ENCODE data around the gene HOXA11.

Gene HOXA11

DNA sequence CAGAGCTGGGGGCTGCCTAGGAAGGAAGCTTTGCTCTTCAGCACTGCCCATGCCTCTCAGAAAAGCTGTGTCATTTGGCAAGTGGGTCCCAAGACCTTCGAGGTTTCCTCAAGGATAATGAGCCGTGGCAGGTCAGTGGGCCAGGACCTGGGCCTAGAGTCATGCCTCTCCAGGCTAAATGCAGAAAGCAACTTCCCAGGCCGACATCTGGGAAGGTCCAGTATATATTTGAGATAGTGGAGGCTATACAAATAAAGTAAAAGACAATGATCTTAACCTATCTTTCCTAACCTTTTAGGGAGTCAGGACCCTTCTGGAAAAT lies 8.5 kb downstream of the HOXA11 start:
- TF ChIP-seq POLR2AphosphoS5 (IDR thresholded peaks at IDR 0.05; ENCODE audit: low read depth, low read length) = no peak
- TF ChIP-seq FOXP2 (optimal IDR thresholded peaks at IDR 0.05; ENCODE audit: borderline replicate concordance, extremely low read depth, extremely low read length, insufficient read depth) = no peak
- TF ChIP-seq, protein P1, sequence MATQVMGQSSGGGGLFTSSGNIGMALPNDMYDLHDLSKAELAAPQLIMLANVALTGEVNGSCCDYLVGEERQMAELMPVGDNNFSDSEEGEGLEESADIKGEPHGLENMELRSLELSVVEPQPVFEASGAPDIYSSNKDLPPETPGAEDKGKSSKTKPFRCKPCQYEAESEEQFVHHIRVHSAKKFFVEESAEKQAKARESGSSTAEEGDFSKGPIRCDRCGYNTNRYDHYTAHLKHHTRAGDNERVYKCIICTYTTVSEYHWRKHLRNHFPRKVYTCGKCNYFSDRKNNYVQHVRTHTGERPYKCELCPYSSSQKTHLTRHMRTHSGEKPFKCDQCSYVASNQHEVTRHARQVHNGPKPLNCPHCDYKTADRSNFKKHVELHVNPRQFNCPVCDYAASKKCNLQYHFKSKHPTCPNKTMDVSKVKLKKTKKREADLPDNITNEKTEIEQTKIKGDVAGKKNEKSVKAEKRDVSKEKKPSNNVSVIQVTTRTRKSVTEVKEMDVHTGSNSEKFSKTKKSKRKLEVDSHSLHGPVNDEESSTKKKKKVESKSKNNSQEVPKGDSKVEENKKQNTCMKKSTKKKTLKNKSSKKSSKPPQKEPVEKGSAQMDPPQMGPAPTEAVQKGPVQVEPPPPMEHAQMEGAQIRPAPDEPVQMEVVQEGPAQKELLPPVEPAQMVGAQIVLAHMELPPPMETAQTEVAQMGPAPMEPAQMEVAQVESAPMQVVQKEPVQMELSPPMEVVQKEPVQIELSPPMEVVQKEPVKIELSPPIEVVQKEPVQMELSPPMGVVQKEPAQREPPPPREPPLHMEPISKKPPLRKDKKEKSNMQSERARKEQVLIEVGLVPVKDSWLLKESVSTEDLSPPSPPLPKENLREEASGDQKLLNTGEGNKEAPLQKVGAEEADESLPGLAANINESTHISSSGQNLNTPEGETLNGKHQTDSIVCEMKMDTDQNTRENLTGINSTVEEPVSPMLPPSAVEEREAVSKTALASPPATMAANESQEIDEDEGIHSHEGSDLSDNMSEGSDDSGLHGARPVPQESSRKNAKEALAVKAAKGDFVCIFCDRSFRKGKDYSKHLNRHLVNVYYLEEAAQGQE (IDR thresholded peaks at IDR 0.05; ENCODE audit: insufficient read depth in 1 of 2, low read depth in 2 of 2, low read length in 2 of 2) = no peak
- no peak for TF ChIP-seq TAF1 (IDR thresholded peaks at IDR 0.05; ENCODE audit: borderline replicate concordance, insufficient read depth, low read length)
- no peak for TF ChIP-seq SIN3A (IDR thresholded peaks at IDR 0.05; ENCODE audit: borderline replicate concordance, insufficient read depth, low read length)

DNA sequence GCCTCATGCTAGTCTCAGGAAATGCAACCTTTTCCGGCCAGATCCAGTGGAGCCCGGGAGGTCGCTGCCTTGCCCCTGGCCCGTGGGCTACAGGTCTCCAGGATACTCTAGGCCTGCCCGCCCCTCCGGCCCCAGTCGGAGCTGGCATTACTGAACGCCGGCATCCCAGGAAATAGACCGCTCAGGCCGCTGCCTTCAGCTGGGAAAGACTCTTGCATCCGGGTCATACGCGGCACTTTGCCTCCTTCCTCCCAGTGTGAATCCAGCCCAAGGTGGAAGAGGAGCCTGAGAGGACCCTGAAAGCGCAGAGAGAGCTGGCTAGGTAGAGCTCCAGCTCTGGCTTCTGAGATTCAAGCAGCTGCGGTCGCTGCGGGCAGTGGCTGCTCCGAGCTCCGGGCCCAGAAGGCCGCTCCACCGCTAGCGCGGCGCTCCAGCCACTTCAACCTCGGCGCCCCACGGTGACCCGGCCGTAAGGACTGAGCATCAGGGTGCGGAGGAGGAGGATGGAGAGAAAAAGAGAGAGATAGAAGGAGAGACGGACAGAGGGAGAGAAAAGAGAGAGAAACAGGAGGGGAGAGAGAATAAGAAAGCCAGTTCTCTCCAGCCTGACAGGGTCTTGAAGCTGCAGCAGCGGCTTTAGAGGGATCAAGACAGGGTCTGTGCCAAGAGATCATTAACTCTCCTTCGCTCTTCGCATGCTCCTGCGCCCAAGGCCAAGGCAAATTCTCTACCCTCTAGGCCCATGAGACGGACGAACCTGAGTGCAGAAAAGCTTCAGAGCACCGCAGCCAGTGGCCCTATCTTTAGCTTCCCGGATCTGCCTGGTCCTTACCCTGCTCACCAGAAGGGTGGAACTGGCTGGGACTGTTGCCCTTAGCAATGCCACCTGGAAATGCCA lies 9.2 kb downstream of the HOXA11 start:
- TF ChIP-seq SIN3A (IDR thresholded peaks at IDR 0.05; ENCODE audit: borderline replicate concordance, insufficient read depth, low read length) (no peak), TAF1 (IDR thresholded peaks at IDR 0.05; ENCODE audit: borderline replicate concordance, insufficient read depth, low read length) (no peak), POLR2AphosphoS5 (IDR thresholded peaks at IDR 0.05; ENCODE audit: low read depth, low read length) (no peak), FOXP2 (optimal IDR thresholded peaks at IDR 0.05; ENCODE audit: borderline replicate concordance, extremely low read depth, extremely low read length, insufficient read depth) (no peak)
- TF ChIP-seq, protein P1 (IDR thresholded peaks at IDR 0.05; ENCODE audit: insufficient read depth in 1 of 2, low read depth in 2 of 2, low read length in 2 of 2) = no peak

DNA sequence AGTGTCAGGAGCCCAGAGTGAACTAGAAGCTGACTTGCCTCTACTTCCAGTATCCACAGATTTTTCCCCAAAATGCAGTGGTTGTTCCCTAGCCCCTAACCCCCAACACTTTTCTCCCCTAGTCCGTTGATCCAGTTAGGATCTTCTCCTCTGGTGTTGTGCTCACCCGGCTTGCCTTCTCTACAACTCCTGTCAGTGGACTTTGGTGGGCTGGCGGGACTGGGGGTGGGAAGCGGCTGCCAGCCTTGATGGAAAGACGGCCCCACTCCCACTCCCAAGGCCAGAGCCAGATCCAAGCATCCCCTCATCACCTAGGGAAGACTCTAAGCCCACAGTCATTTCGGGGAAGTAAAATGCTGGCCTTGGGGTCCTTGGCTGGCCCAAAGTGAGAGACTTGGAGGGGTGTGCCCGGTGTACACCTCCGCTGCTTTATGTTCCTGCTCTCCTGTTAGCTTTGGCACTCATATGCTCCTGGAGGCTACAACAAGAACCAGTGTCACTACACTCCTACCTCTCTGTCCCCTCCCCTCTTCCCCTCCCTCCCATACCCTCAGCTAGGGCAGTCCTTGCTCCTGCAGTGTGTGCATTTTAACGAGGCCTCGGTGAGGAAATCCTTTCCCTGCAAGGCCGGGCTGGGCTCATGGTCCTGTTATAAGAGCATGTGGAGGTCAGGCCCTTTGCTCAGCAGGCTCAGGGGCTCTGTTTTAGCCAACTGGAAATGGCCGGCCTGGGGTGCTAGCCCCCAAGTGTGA lies 10.0 kb downstream of the HOXA11 start:
- TF ChIP-seq TAF1 (IDR thresholded peaks at IDR 0.05; ENCODE audit: borderline replicate concordance, insufficient read depth, low read length) (no peak), FOXP2 (optimal IDR thresholded peaks at IDR 0.05; ENCODE audit: borderline replicate concordance, extremely low read depth, extremely low read length, insufficient read depth) (no peak), POLR2AphosphoS5 (IDR thresholded peaks at IDR 0.05; ENCODE audit: low read depth, low read length) (no peak), SIN3A (IDR thresholded peaks at IDR 0.05; ENCODE audit: borderline replicate concordance, insufficient read depth, low read length) (no peak)
- TF ChIP-seq, protein P1 (IDR thresholded peaks at IDR 0.05; ENCODE audit: insufficient read depth in 1 of 2, low read depth in 2 of 2, low read length in 2 of 2) = no peak

DNA sequence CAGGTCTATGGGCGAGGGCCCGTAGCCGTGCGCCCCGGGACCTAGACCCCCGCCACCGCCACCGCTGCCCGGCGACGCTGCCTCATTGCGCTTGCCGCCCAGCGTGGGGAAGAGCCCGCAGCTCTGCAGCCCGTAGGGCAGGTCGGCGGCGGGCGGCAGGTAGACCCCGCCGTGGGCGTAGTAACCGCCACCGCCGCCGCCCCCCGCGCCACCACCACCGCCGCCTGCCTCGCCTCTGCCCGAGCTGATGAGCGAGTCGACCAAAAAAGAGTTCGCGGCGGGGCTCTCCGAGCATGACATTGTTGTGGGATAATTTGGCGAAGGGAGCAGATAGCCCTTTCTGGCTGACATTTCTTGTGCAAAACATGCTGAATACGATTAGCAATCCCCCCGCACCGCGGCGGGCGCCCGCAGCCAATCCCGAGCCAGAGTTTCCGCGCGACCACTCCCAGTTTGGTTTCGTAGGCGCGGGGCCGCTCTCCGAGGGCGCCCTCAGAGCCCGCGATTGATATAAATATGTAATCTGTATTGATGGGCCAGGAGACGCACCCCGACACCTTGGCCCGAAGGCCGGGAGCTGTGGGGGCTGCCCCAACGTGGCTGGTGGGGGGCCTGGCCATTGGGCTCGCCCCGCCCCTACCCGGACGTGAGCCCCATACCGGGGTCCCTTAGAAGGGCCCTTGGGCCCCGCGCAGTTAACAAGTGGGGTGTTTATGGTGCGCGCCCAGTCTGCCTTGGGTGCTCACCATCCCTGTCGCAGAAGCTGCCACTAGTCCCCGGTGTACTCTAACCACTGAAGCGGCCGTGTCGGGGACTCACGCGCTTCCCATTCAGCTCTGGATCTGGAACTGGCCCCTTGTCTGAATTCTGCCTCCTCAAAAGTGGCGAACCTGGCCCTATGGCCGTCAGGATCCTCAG lies 10.8 kb downstream of the HOXA11 start, which contains the start of gene HOXA10:
TSS of gene HOXA10 (minus strand) at position 365 of the 918 bp plus-strand sequence. CDS start at position 351, 14 bp downstream.
- TF ChIP-seq POLR2AphosphoS5 (IDR thresholded peaks at IDR 0.05; ENCODE audit: low read depth, low read length) (no peak), SIN3A (IDR thresholded peaks at IDR 0.05; ENCODE audit: borderline replicate concordance, insufficient read depth, low read length) (no peak), FOXP2 (optimal IDR thresholded peaks at IDR 0.05; ENCODE audit: borderline replicate concordance, extremely low read depth, extremely low read length, insufficient read depth) (no peak), TAF1 (IDR thresholded peaks at IDR 0.05; ENCODE audit: borderline replicate concordance, insufficient read depth, low read length) (no peak)
- TF ChIP-seq, protein P1 (IDR thresholded peaks at IDR 0.05; ENCODE audit: insufficient read depth in 1 of 2, low read depth in 2 of 2, low read length in 2 of 2) = no peak

All from PFSK-1 (cell line).